Epithelial cell of proximal tubule (primary cell): ENCODE measurements around the gene SMARCD1. TPM values are rescaled to one million over a fixed set of nuclear protein-coding genes. Genes with fewer than 3 reads are reported as not detected.

Source experiments
- DNase-seq: peaks from one replicate; pipeline ENCODE4 v3.0.0-alpha.2; 2011; ENCODE audit warnings: low read depth
- H3K4me3 ChIP-seq: 2 replicates; pipeline ENCODE4 v1.5.1; 2011; ENCODE audit warnings: low read depth, mild to moderate bottlenecking, low read length
- CTCF ChIP-seq: conservative IDR thresholded peaks from 2 replicates; pipeline ENCODE4 v1.5.1; 2012; ENCODE audit warnings: low read depth, mild to moderate bottlenecking, low read length
- total RNA-seq: library from RNA; depleted of rRNA; stranded (reverse); fragments of >200 nt; gene quantifications from 2 replicates; pipeline ENCODE4 v1.2.3, GENCODE V29; 2015

The SMARCD1 gene
- total RNA-seq, 1 donor from 2014 or later, result 77.3 TPM

- TF ChIP-seq CTCF, result no peak
- peak within 1 kb of the TSS; percentile 52 for H3K4me3 ChIP-seq
- no peak for DNase-seq
Measured at GRCh38 chr12:50103767-50104321, 18.7 kb downstream of the SMARCD1 start, which contains the start of gene GPD1. Gene GPD1 (plus strand): TSS chr12:50104008. CDS start chr12:50104051, 43 bp downstream.

GRCh38 chr12:50104417-50105366 is 19.6 kb downstream of the SMARCD1 start:
- DNase-seq, result no peak
- H3K4me3 ChIP-seq, result peak overlapping the region; percentile 52
- TF ChIP-seq CTCF, result no peak

GRCh38 chr12:50105913-50106450 is 20.8 kb downstream of the SMARCD1 start:
- no peak for TF ChIP-seq CTCF
- DNase-seq, result no peak
- H3K4me3 ChIP-seq, result no peak overlapping the region

GRCh38 chr12:50106907-50107306 is 21.8 kb downstream of the SMARCD1 start:
- TF ChIP-seq CTCF, result no peak
- DNase-seq, result no peak
- H3K4me3 ChIP-seq, result no peak overlapping the region

- H3K4me3 ChIP-seq, result no peak overlapping the region
- DNase-seq, result no peak
- no peak for TF ChIP-seq CTCF
Measured at GRCh38 chr12:50107416-50108268, 22.5 kb downstream of the SMARCD1 start.

- DNase-seq, result no peak
- H3K4me3 ChIP-seq, result peak overlapping the region; percentile 47
- no peak for TF ChIP-seq CTCF
Measured at GRCh38 chr12:50109319-50109718, 24.2 kb downstream of the SMARCD1 start.
